Keratinocyte (primary cell): ENCODE data around the gene COA7. TPM values are rescaled to one million over a fixed set of nuclear protein-coding genes. Genes with fewer than 3 reads are reported as not detected.
"Not testable (repeated sequence)": the region's sequence is repeated elsewhere in the genome, so short reads cannot be mapped to it uniquely, and the experiment has no call there.

Experiments
- DNase-seq: peaks from one replicate; pipeline ENCODE4 v3.0.0-alpha.2; 2011; ENCODE audit warnings: low read depth, missing footprints, low spot score
- FAIRE-seq: peaks from 2 replicates; lab custom pipeline; 2011; peaks lifted over from hg19 to GRCh38; lab: Jason Lieb, UNC
- H2AFZ ChIP-seq: 2 replicates; pipeline ENCODE4 v1.6.0; 2012; ENCODE audit warnings: low read length, control low read depth, inconsistent platforms; ENCODE audit not compliant: control insufficient read depth
- H3K27ac ChIP-seq: 2 replicates; pipeline ENCODE4 v1.5.1; 2011; ENCODE audit warnings: low read length; ENCODE audit not compliant: control insufficient read depth, insufficient read depth
- H3K27me3 ChIP-seq: 3 replicates; pipeline ENCODE4 v1.6.0; 2011; ENCODE audit warnings: low read length; ENCODE audit not compliant: control insufficient read depth, insufficient read depth; ENCODE audit errors: extremely low read depth
- H3K36me3 ChIP-seq, 2 experiments: 2 replicates in 1 of 2; 3 replicates in 1 of 2; pipeline ENCODE4 v1.5.1; 2011; ENCODE audit warnings: low read length in 2 of 2, mild to moderate bottlenecking in 1 of 2; ENCODE audit not compliant: control insufficient read depth in 2 of 2, insufficient read depth in 2 of 2; ENCODE audit errors: extremely low read depth in 1 of 2
- H3K4me1 ChIP-seq: 3 replicates; pipeline ENCODE4 v1.5.1; 2011; ENCODE audit warnings: low read length; ENCODE audit not compliant: control insufficient read depth, insufficient read depth; ENCODE audit errors: extremely low read depth
- H3K4me2 ChIP-seq: 3 replicates; pipeline ENCODE4 v1.6.0; 2011; ENCODE audit warnings: low read depth, low read length; ENCODE audit not compliant: control insufficient read depth, insufficient read depth; ENCODE audit errors: extremely low read depth
- H3K4me3 ChIP-seq, 3 experiments: fragments of 200-600 bp in 1 of 3; sonication (generic) in 1 of 3; 2 replicates in 2 of 3; 3 replicates in 1 of 3; pipeline ENCODE4 v1.5.1; 2011 to 2016; ENCODE audit warnings: low read length in 3 of 3, mild to moderate bottlenecking in 3 of 3, control low read depth in 2 of 3, inconsistent platforms in 1 of 3, low read depth in 1 of 3, mixed read lengths in 1 of 3, mixed run types in 1 of 3, moderate library complexity in 1 of 3; ENCODE audit not compliant: control insufficient read depth in 2 of 3, insufficient read depth in 2 of 3; ENCODE audit errors: extremely low read depth in 1 of 3
- H3K79me2 ChIP-seq: 2 replicates; pipeline ENCODE4 v1.6.0; 2012; ENCODE audit warnings: low read length; ENCODE audit not compliant: control insufficient read depth, insufficient read depth
- H3K9ac ChIP-seq: 3 replicates; pipeline ENCODE4 v1.6.0; 2011; ENCODE audit warnings: low read length; ENCODE audit not compliant: control insufficient read depth, insufficient read depth; ENCODE audit errors: extremely low read depth
- H3K9me1 ChIP-seq: 3 replicates; pipeline ENCODE4 v1.6.0; 2011; ENCODE audit warnings: low read length; ENCODE audit not compliant: control insufficient read depth, insufficient read depth; ENCODE audit errors: extremely low read depth
- H3K9me3 ChIP-seq: 2 replicates; pipeline ENCODE4 v1.5.1; 2012; ENCODE audit warnings: low read depth, low read length; ENCODE audit not compliant: control insufficient read depth
- H4K20me1 ChIP-seq: 3 replicates; pipeline ENCODE4 v1.6.0; 2011; ENCODE audit warnings: low read length; ENCODE audit not compliant: control insufficient read depth, insufficient read depth; ENCODE audit errors: extremely low read depth
- EZH2 ChIP-seq: IDR thresholded peaks from one replicate; pipeline ENCODE4 v1.6.1; 2012; ENCODE audit warnings: inconsistent platforms, mild to moderate bottlenecking, low read length, moderate library complexity
- dilution Hi-C: fragments of 300-500 bp; cut with MboI; formaldehyde crosslinking; loops from one replicate; pipeline ENCODE4 v1.7.0; 2020; ENCODE audit warnings: low sequenced_read_pairs; ENCODE audit not compliant: extremely low pct_ligation_motif_present
- polyA plus RNA-seq, 5 experiments: library from polyadenylated mRNA; depleted of rRNA in 3 of 5; stranded (reverse) in 3 of 5; stranded (forward) in 1 of 5; unstranded in 1 of 5; fragments of >200 nt; gene quantifications; 1 replicate in 1 of 5; 2 replicates in 3 of 5; 3 replicates in 1 of 5; pipeline versions ENCODE4 v1.2.1 to v1.2.3, GENCODE V29; 2011 to 2012; ENCODE audit warnings: missing spikeins in 2 of 5, low read depth in 1 of 5, low replicate concordance in 1 of 5
- TF ChIP-seq, protein P1 (sequence below), 3 experiments: IDR thresholded peaks in 1 of 3; conservative IDR thresholded peaks in 1 of 3; optimal IDR thresholded peaks in 1 of 3; 2 replicates in 2 of 3; 3 replicates in 1 of 3; pipeline versions ENCODE3 to v1.5.1; 2011; ENCODE audit warnings: low read length in 3 of 3, mild to moderate bottlenecking in 3 of 3, moderate library complexity in 2 of 3, control low read depth in 1 of 3, inconsistent platforms in 1 of 3; ENCODE audit not compliant: insufficient read depth in 2 of 3; ENCODE audit errors: extremely low read depth in 1 of 3

COA7 gene
- polyA plus RNA-seq, 1 donor (not counting 4 experiments of a cell fraction or from before 2014, with no cell fraction given), result 23.5 TPM

- H3K4me2 ChIP-seq, result no peak overlapping the region
These were observed 25.1 kb upstream of the COA7 start for GRCh38 chr1:52723260-52723659.

GRCh38 chr1:52715296-52715695 is 17.1 kb upstream of the COA7 start:
- H3K79me2 ChIP-seq, DNase-seq, H3K9me1 ChIP-seq, H3K4me3 ChIP-seq, FAIRE-seq, H4K20me1 ChIP-seq, H3K27ac ChIP-seq, H3K9me3 ChIP-seq, H3K4me2 ChIP-seq, H2AFZ ChIP-seq, H3K9ac ChIP-seq, dilution Hi-C loops, H3K36me3 ChIP-seq, H3K4me1 ChIP-seq, H3K27me3 ChIP-seq: not testable (repeated sequence)

More at GRCh38 chr1:52723260-52723659, 25.1 kb upstream of the COA7 start:
- no peak overlapping the region for H3K9ac ChIP-seq
- H3K4me3 ChIP-seq, result no peak overlapping the region
- no peaks in the 10 kb centered on the region for H4K20me1 ChIP-seq
- FAIRE-seq (no peak), DNase-seq (no peak)
- peaks cover 8% of the 10 kb centered on the region for H3K4me1 ChIP-seq
- H2AFZ ChIP-seq, result no peak overlapping the region
- TF ChIP-seq, protein P1, sequence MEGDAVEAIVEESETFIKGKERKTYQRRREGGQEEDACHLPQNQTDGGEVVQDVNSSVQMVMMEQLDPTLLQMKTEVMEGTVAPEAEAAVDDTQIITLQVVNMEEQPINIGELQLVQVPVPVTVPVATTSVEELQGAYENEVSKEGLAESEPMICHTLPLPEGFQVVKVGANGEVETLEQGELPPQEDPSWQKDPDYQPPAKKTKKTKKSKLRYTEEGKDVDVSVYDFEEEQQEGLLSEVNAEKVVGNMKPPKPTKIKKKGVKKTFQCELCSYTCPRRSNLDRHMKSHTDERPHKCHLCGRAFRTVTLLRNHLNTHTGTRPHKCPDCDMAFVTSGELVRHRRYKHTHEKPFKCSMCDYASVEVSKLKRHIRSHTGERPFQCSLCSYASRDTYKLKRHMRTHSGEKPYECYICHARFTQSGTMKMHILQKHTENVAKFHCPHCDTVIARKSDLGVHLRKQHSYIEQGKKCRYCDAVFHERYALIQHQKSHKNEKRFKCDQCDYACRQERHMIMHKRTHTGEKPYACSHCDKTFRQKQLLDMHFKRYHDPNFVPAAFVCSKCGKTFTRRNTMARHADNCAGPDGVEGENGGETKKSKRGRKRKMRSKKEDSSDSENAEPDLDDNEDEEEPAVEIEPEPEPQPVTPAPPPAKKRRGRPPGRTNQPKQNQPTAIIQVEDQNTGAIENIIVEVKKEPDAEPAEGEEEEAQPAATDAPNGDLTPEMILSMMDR (optimal IDR thresholded peaks at IDR 0.05 in 1 of 3, IDR thresholded peaks at IDR 0.05 in 1 of 3, conservative IDR thresholded peaks at IDR 0.05 in 1 of 3; ENCODE audit: extremely low read depth in 1 of 3, insufficient read depth in 2 of 3, low read length in 3 of 3), result no peak
- no peak for TF ChIP-seq EZH2
- H3K9me1 ChIP-seq, result no peaks in the 10 kb centered on the region
- H3K79me2 ChIP-seq, result peaks cover 11% of the 10 kb centered on the region
- no peaks in the 10 kb centered on the region for H3K9me3 ChIP-seq
- H3K27ac ChIP-seq, result no peak overlapping the region
- H3K27me3 ChIP-seq, result no peaks in the 10 kb centered on the region
- H3K36me3 ChIP-seq, result no peaks in the 10 kb centered on the region
- dilution Hi-C loops, result no loop called here

DNA sequence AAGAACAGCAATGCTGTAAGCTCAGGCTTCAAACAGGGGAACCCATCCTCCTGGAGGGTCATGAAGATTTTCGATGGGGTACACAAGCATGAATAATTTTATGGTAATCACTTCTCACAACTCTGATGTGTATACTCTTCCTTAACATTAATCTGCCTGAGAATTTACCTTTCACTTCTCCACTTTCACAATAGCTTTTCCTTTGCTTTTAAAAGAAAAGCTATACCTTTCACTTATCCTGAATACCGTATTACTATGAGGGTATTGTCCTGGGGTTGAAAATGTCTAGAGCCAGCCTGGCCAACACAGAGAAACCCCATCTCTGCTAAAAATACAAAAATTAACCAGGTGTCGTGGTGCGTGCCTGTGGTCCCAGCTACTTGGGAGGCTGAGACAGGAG is 15.4 kb upstream of the COA7 start:
- H4K20me1 ChIP-seq, result no peaks in the 10 kb centered on the region
- H3K4me1 ChIP-seq, result no peaks in the 10 kb centered on the region
- no peak overlapping the region for H2AFZ ChIP-seq
- no peak overlapping the region for H3K27ac ChIP-seq
- H3K36me3 ChIP-seq, result no peaks in the 10 kb centered on the region
- H3K9me3 ChIP-seq, result no peaks in the 10 kb centered on the region
- no peaks in the 10 kb centered on the region for H3K9me1 ChIP-seq
- dilution Hi-C loops, result no loop called here
- no peaks in the 10 kb centered on the region for H3K79me2 ChIP-seq
- H3K4me2 ChIP-seq, result no peak overlapping the region
- TF ChIP-seq EZH2, result no peak
- TF ChIP-seq, protein P1 (optimal IDR thresholded peaks at IDR 0.05 in 1 of 3, IDR thresholded peaks at IDR 0.05 in 1 of 3, conservative IDR thresholded peaks at IDR 0.05 in 1 of 3; ENCODE audit: extremely low read depth in 1 of 3, insufficient read depth in 2 of 3, low read length in 3 of 3), result no peak
- DNase-seq (no peak), FAIRE-seq (no peak)
- H3K9ac ChIP-seq, result no peak overlapping the region
- no peaks in the 10 kb centered on the region for H3K27me3 ChIP-seq
- no peak overlapping the region for H3K4me3 ChIP-seq
